ENCODE measurements around the gene MTA3.

- TF ChIP-seq, protein P1, sequence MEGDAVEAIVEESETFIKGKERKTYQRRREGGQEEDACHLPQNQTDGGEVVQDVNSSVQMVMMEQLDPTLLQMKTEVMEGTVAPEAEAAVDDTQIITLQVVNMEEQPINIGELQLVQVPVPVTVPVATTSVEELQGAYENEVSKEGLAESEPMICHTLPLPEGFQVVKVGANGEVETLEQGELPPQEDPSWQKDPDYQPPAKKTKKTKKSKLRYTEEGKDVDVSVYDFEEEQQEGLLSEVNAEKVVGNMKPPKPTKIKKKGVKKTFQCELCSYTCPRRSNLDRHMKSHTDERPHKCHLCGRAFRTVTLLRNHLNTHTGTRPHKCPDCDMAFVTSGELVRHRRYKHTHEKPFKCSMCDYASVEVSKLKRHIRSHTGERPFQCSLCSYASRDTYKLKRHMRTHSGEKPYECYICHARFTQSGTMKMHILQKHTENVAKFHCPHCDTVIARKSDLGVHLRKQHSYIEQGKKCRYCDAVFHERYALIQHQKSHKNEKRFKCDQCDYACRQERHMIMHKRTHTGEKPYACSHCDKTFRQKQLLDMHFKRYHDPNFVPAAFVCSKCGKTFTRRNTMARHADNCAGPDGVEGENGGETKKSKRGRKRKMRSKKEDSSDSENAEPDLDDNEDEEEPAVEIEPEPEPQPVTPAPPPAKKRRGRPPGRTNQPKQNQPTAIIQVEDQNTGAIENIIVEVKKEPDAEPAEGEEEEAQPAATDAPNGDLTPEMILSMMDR (IDR thresholded peaks at IDR 0.05) = no peak
- TF ChIP-seq POLR2A (IDR thresholded peaks at IDR 0.05) = no peak
Measured at GRCh38 chr2:42581257-42581656, 12.8 kb downstream of the MTA3 start.

All from upper lobe of left lung (tissue), 4 donors.